HEK293 (cell line): ENCODE data around the gene NRTN.

Experiments
- ATF2 ChIP-seq: fragments of 450-650 bp; formaldehyde crosslinking; IDR thresholded peaks from 2 replicates; pipeline ENCODE4 v1.5.1; 2016; ENCODE audit warnings: missing biosample characterization, missing genetic modification characterization, low read depth
- GFI1B ChIP-seq: fragments of 450-650 bp; formaldehyde crosslinking; IDR thresholded peaks from 2 replicates; pipeline ENCODE4 v1.5.1; 2016; ENCODE audit warnings: missing biosample characterization, missing genetic modification characterization
- IKZF3 ChIP-seq: fragments of 450-650 bp; IDR thresholded peaks from 2 replicates; pipeline ENCODE4 v1.5.0; 2018; ENCODE audit warnings: missing biosample characterization, mild to moderate bottlenecking, missing genetic modification characterization, moderate library complexity
- KLF7 ChIP-seq: fragments of 450-650 bp; formaldehyde crosslinking; IDR thresholded peaks from 2 replicates; pipeline ENCODE4 v1.5.1; 2016; ENCODE audit warnings: missing biosample characterization, missing genetic modification characterization, borderline replicate concordance
- KLF9 ChIP-seq: fragments of 450-650 bp; formaldehyde crosslinking; IDR thresholded peaks from 2 replicates; pipeline ENCODE4 v1.5.1; 2016; ENCODE audit warnings: missing biosample characterization, missing genetic modification characterization, low read depth
- REPIN1 ChIP-seq: fragments of 450-650 bp; formaldehyde crosslinking; IDR thresholded peaks from 2 replicates; pipeline ENCODE4 v1.5.1; 2017; ENCODE audit warnings: missing biosample characterization, missing genetic modification characterization, low read depth
- SALL2 ChIP-seq: fragments of 450-650 bp; formaldehyde crosslinking; IDR thresholded peaks from 2 replicates; pipeline ENCODE4 v1.5.0; 2017; ENCODE audit warnings: missing biosample characterization, mild to moderate bottlenecking, missing genetic modification characterization, borderline replicate concordance
- SETDB1 ChIP-seq: IDR thresholded peaks from one replicate; pipeline ENCODE4 v1.6.1; 2017; ENCODE audit warnings: mild to moderate bottlenecking, low read length, moderate library complexity, mixed read lengths; ENCODE audit not compliant: insufficient read length
- ZBTB17 ChIP-seq: fragments of 450-650 bp; formaldehyde crosslinking; IDR thresholded peaks from 2 replicates; pipeline ENCODE4 v1.5.1; 2016; ENCODE audit warnings: missing biosample characterization, missing genetic modification characterization
- ZBTB20 ChIP-seq: fragments of 450-650 bp; formaldehyde crosslinking; IDR thresholded peaks from 2 replicates; pipeline ENCODE4 v1.5.1; 2016; ENCODE audit warnings: missing biosample characterization, missing genetic modification characterization
- ZBTB8A ChIP-seq: fragments of 450-650 bp; formaldehyde crosslinking; IDR thresholded peaks from 2 replicates; pipeline ENCODE4 v1.5.1; 2016; ENCODE audit warnings: missing biosample characterization, missing genetic modification characterization
- ZNF121 ChIP-seq: fragments of 450-650 bp; formaldehyde crosslinking; IDR thresholded peaks from 2 replicates; pipeline ENCODE4 v1.5.1; 2016; ENCODE audit warnings: missing biosample characterization, missing genetic modification characterization
- ZNF132 ChIP-seq: fragments of 450-650 bp; formaldehyde crosslinking; IDR thresholded peaks from 2 replicates; pipeline ENCODE4 v1.5.1; 2017; ENCODE audit warnings: missing biosample characterization, missing genetic modification characterization, borderline replicate concordance
- ZNF174 ChIP-seq: fragments of 450-650 bp; formaldehyde crosslinking; IDR thresholded peaks from 2 replicates; pipeline ENCODE4 v1.5.0; 2017; ENCODE audit warnings: missing biosample characterization, mild to moderate bottlenecking, missing genetic modification characterization
- ZNF2 ChIP-seq: fragments of 450-650 bp; formaldehyde crosslinking; IDR thresholded peaks from 2 replicates; pipeline ENCODE4 v1.5.1; 2016; ENCODE audit warnings: missing biosample characterization, missing genetic modification characterization
- ZNF221 ChIP-seq: fragments of 450-650 bp; formaldehyde crosslinking; IDR thresholded peaks from 2 replicates; pipeline ENCODE4 v1.5.1; 2017; ENCODE audit warnings: missing biosample characterization, missing genetic modification characterization, borderline replicate concordance
- ZNF223 ChIP-seq: fragments of 450-650 bp; formaldehyde crosslinking; IDR thresholded peaks from 2 replicates; pipeline ENCODE4 v1.5.1; 2016; ENCODE audit warnings: missing biosample characterization, missing genetic modification characterization
- ZNF23 ChIP-seq: fragments of 450-650 bp; formaldehyde crosslinking; IDR thresholded peaks from 2 replicates; pipeline ENCODE4 v1.5.1; 2016; ENCODE audit warnings: missing biosample characterization, missing genetic modification characterization, borderline replicate concordance
- ZNF26 ChIP-seq: fragments of 450-650 bp; formaldehyde crosslinking; IDR thresholded peaks from 2 replicates; pipeline ENCODE4 v1.5.1; 2016; ENCODE audit warnings: missing biosample characterization, missing genetic modification characterization
- ZNF341 ChIP-seq: fragments of 450-650 bp; formaldehyde crosslinking; IDR thresholded peaks from 2 replicates; pipeline ENCODE4; 2016; ENCODE audit warnings: low read depth, missing biosample characterization, missing genetic modification characterization
- ZNF404 ChIP-seq: fragments of 450-650 bp; formaldehyde crosslinking; IDR thresholded peaks from 2 replicates; pipeline ENCODE4 v1.5.1; 2017; ENCODE audit warnings: missing biosample characterization, missing genetic modification characterization
- ZNF423 ChIP-seq: fragments of 450-650 bp; formaldehyde crosslinking; IDR thresholded peaks from 2 replicates; pipeline ENCODE4 v1.5.1; 2016; ENCODE audit warnings: missing biosample characterization, missing genetic modification characterization
- ZNF473 ChIP-seq: fragments of 450-650 bp; formaldehyde crosslinking; IDR thresholded peaks from 2 replicates; pipeline ENCODE4 v1.5.1; 2017; ENCODE audit warnings: missing biosample characterization, missing genetic modification characterization
- ZNF48 ChIP-seq: fragments of 450-650 bp; formaldehyde crosslinking; IDR thresholded peaks from 2 replicates; pipeline ENCODE4 v1.5.1; 2016; ENCODE audit warnings: missing biosample characterization, missing genetic modification characterization
- ZNF521 ChIP-seq: fragments of 450-650 bp; formaldehyde crosslinking; IDR thresholded peaks from 2 replicates; pipeline ENCODE4 v1.5.1; 2017; ENCODE audit warnings: missing biosample characterization, mild to moderate bottlenecking, missing genetic modification characterization
- ZNF530 ChIP-seq: fragments of 450-650 bp; formaldehyde crosslinking; IDR thresholded peaks from 2 replicates; pipeline ENCODE4 v1.5.1; 2016; ENCODE audit warnings: low read depth, missing biosample characterization, missing genetic modification characterization
- ZNF555 ChIP-seq: fragments of 450-650 bp; formaldehyde crosslinking; conservative IDR thresholded peaks from 2 replicates; pipeline ENCODE4 v1.5.1; 2017; ENCODE audit warnings: missing biosample characterization, mild to moderate bottlenecking, missing genetic modification characterization, inconsistent platforms
- ZNF558 ChIP-seq: fragments of 450-650 bp; formaldehyde crosslinking; IDR thresholded peaks from 2 replicates; pipeline ENCODE4 v1.5.1; 2016; ENCODE audit warnings: missing biosample characterization, missing genetic modification characterization
- ZNF561 ChIP-seq: fragments of 450-650 bp; IDR thresholded peaks from 2 replicates; pipeline ENCODE4 v1.5.1; 2018; ENCODE audit warnings: missing biosample characterization, missing genetic modification characterization, borderline replicate concordance
- ZNF571 ChIP-seq: fragments of 450-650 bp; formaldehyde crosslinking; IDR thresholded peaks from 2 replicates; pipeline ENCODE4 v1.5.0; 2017; ENCODE audit warnings: missing biosample characterization, missing genetic modification characterization
- ZNF580 ChIP-seq: fragments of 450-650 bp; formaldehyde crosslinking; IDR thresholded peaks from 2 replicates; pipeline ENCODE4 v1.5.1; 2016; ENCODE audit warnings: missing biosample characterization, missing genetic modification characterization
- ZNF624 ChIP-seq: fragments of 450-650 bp; formaldehyde crosslinking; IDR thresholded peaks from 2 replicates; pipeline ENCODE4 v1.5.1; 2017; ENCODE audit warnings: missing biosample characterization, missing genetic modification characterization
- ZNF658 ChIP-seq: fragments of 450-650 bp; formaldehyde crosslinking; IDR thresholded peaks from 2 replicates; pipeline ENCODE4; 2016; ENCODE audit warnings: missing biosample characterization, missing genetic modification characterization
- ZNF692 ChIP-seq: fragments of 450-650 bp; formaldehyde crosslinking; IDR thresholded peaks from 2 replicates; pipeline ENCODE4 v1.5.1; 2016; ENCODE audit warnings: missing biosample characterization, missing genetic modification characterization
- ZNF747 ChIP-seq: fragments of 450-650 bp; formaldehyde crosslinking; IDR thresholded peaks from 2 replicates; pipeline ENCODE4 v1.5.1; 2016; ENCODE audit warnings: missing biosample characterization, missing genetic modification characterization
- ZSCAN18 ChIP-seq: fragments of 450-650 bp; formaldehyde crosslinking; IDR thresholded peaks from 2 replicates; pipeline ENCODE4 v1.5.1; 2016; ENCODE audit warnings: missing biosample characterization, missing genetic modification characterization

The NRTN gene

GRCh38 chr19:5828661-5829566 is 24.0 kb downstream of the NRTN start (continued):
- peak; percentile 22; the same call in 1 of the 2 replicates for TF ChIP-seq ZBTB17 (tag by site-specific recombination)
- TF ChIP-seq ZNF132 (tag by site-specific recombination), result no peak
- peak; percentile 97 for TF ChIP-seq ZNF423 (tag by site-specific recombination)
- TF ChIP-seq ZNF121 (tag by site-specific recombination), result no peak
- TF ChIP-seq ZBTB20 (tag by site-specific recombination), result no peak; the same call in 1 of the 2 replicates
- TF ChIP-seq ZNF221 (tag by site-specific recombination), result no peak
- TF ChIP-seq ZNF341 (tag by site-specific recombination), result 0 out of 2 replicates have a peak, but pooled peaks have one; percentile 44
- TF ChIP-seq ZNF558, result no peak
- TF ChIP-seq ZNF404 (tag by site-specific recombination), result no peak
- TF ChIP-seq ZNF23, result no peak
- TF ChIP-seq GFI1B (tag by site-specific recombination), result no peak
- TF ChIP-seq ZNF580 (tag by site-specific recombination), result no peak
- TF ChIP-seq ZNF692 (tag by site-specific recombination), result peak; percentile 90
- TF ChIP-seq ZNF555 (tag by site-specific recombination), result no peak
- no peak for TF ChIP-seq ZNF26 (tag by site-specific recombination)
- peak; percentile 90 for TF ChIP-seq ZBTB8A (tag by site-specific recombination)
- TF ChIP-seq ZNF561 (tag by site-specific recombination), result peak; percentile 90; the same call in 1 of the 2 replicates
- no peak for TF ChIP-seq ZSCAN18 (tag by site-specific recombination)
- no peak for TF ChIP-seq ZNF521
- TF ChIP-seq ZNF2 (tag by site-specific recombination), result no peak
- TF ChIP-seq IKZF3 (tag by site-specific recombination), result peak; percentile 84
- TF ChIP-seq ZNF571, result no peak
- no peak for TF ChIP-seq SALL2 (tag by site-specific recombination)
- no peak for TF ChIP-seq ZNF223 (tag by site-specific recombination)
- peak; percentile 54; the same call in 1 of the 2 replicates for TF ChIP-seq KLF9 (tag by site-specific recombination)
- no peak for TF ChIP-seq ZNF658 (tag by site-specific recombination)
- TF ChIP-seq KLF7 (tag by site-specific recombination), result no peak
- no peak for TF ChIP-seq ZNF747 (tag by site-specific recombination)
- TF ChIP-seq REPIN1 (tag by site-specific recombination), result no peak
- TF ChIP-seq ZNF624, result no peak
- TF ChIP-seq ZNF473 (tag by site-specific recombination), result no peak
- no peak for TF ChIP-seq ZNF48
- TF ChIP-seq ATF2, result no peak
- no peak for TF ChIP-seq ZNF530
- no peak for TF ChIP-seq ZNF174
- no peak for TF ChIP-seq SETDB1
